Measurements from ENCODE around the gene PRKRA. TPM values are rescaled to one million over a fixed set of nuclear protein-coding genes. Genes with fewer than 3 reads are reported as not detected.
"Not testable (repeated sequence)": the region's sequence is repeated elsewhere in the genome, so short reads cannot be mapped to it uniquely, and the experiment has no call there.

PRKRA gene
- total RNA-seq, 1 donor: 60.9 TPM

GRCh38 chr2:178478130-178478438 lies 27.1 kb upstream of the PRKRA start:
- TF ChIP-seq CTCF (IDR thresholded peaks at IDR 0.05; ENCODE audit: insufficient read depth, low read depth, low read length): no peak
- no peak for DNase-seq (ENCODE audit: low read depth)
- H3K4me3 ChIP-seq (ENCODE audit: low read depth, low read length): peak overlapping the region; percentile 78

- TF ChIP-seq CTCF (IDR thresholded peaks at IDR 0.05; ENCODE audit: insufficient read depth, low read depth, low read length): no peak
Observed at GRCh38 chr2:178477443-178478129, 26.6 kb upstream of the PRKRA start.

GRCh38 chr2:178476477-178476876 lies 25.5 kb upstream of the PRKRA start:
- H3K4me3 ChIP-seq (ENCODE audit: low read depth, low read length): no peak overlapping the region
- DNase-seq (ENCODE audit: low read depth): no peak
- no peak for TF ChIP-seq CTCF (IDR thresholded peaks at IDR 0.05; ENCODE audit: insufficient read depth, low read depth, low read length)

More at GRCh38 chr2:178477443-178478129, 26.6 kb upstream of the PRKRA start:
- no peak for DNase-seq (ENCODE audit: low read depth)
- peak overlapping the region; percentile 78 for H3K4me3 ChIP-seq (ENCODE audit: low read depth, low read length)

DNA sequence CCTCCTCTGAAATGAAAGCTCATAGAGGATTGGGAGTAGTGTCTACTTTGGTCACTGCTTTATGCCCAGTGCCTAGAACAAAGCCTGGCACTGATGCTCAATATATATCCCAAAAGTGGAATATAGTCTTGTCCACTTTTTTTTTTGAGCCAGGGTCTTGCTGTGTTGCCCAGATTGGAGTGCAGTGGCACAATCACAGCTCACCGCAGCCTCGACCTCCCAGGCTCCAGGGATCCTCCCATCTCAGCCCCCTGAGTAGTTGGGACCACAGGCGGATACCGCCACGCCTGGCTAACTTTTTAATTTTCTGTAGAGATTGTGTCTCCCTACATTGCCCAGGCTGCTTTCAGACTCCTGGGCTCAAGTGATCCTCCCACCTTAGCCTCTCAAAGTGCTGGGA lies 23.6 kb upstream of the PRKRA start:
- H3K4me3 ChIP-seq (ENCODE audit: low read depth, low read length): no peak overlapping the region
- no peak for DNase-seq (ENCODE audit: low read depth)
- no peak for TF ChIP-seq CTCF (IDR thresholded peaks at IDR 0.05; ENCODE audit: insufficient read depth, low read depth, low read length)

DNA sequence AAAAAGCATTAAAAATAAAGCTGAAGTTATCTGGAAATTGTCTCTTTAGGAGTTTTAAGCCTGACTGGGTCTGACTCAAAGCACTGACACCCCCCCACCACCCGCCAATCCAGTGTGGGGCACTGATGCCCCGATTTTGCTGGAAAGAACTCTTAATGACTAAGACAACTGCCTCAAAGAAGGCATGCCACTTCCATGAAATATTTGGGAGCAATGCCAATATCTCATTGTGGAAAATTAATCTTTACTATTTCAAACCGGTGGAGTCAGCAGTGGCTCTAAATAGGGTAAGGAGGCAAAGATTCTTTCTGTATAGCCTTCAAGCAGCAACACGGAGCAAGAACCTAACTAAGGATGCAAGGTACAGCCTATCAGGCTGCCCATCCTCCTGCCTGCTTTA lies 23.0 kb upstream of the PRKRA start:
- DNase-seq (ENCODE audit: low read depth): no peak
- H3K4me3 ChIP-seq (ENCODE audit: low read depth, low read length): no peak overlapping the region
- TF ChIP-seq CTCF (IDR thresholded peaks at IDR 0.05; ENCODE audit: insufficient read depth, low read depth, low read length): no peak

DNA sequence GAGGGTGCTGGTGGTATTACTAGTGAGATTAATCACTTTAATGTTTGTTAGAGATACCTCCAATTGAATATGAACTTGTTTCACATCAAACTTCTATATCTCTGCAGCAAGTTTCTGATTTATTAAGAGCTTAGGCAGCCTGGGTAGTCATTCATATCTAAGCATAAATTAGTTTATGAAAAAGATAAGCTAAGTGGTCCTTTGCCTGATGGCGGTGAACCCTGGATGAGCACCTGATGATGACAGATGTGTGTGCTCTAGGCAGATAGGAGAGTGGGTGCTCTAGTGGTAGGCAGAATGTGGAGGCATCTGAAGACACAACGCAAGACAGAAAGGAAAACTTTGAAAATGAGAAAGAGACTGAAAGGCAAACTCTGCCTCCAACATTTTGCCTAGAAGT lies 22.4 kb upstream of the PRKRA start:
- no peak for TF ChIP-seq CTCF (IDR thresholded peaks at IDR 0.05; ENCODE audit: insufficient read depth, low read depth, low read length)
- DNase-seq (ENCODE audit: low read depth): no peak
- no peak overlapping the region for H3K4me3 ChIP-seq (ENCODE audit: low read depth, low read length)

GRCh38 chr2:178471313-178471712 lies 20.3 kb upstream of the PRKRA start:
- H3K4me3 ChIP-seq (ENCODE audit: low read depth, low read length); DNase-seq (ENCODE audit: low read depth): not testable (repeated sequence)
